Activated CD4-positive, alpha-beta T cell treated with anti-CD3 and anti-CD28 coated beads for 1 hour (primary cell): ENCODE data around the gene TMEM259.

Experiments
- DNase-seq: peaks from one replicate; pipeline ENCODE4 v3.0.0-alpha.2; 2020

The TMEM259 gene

DNA sequence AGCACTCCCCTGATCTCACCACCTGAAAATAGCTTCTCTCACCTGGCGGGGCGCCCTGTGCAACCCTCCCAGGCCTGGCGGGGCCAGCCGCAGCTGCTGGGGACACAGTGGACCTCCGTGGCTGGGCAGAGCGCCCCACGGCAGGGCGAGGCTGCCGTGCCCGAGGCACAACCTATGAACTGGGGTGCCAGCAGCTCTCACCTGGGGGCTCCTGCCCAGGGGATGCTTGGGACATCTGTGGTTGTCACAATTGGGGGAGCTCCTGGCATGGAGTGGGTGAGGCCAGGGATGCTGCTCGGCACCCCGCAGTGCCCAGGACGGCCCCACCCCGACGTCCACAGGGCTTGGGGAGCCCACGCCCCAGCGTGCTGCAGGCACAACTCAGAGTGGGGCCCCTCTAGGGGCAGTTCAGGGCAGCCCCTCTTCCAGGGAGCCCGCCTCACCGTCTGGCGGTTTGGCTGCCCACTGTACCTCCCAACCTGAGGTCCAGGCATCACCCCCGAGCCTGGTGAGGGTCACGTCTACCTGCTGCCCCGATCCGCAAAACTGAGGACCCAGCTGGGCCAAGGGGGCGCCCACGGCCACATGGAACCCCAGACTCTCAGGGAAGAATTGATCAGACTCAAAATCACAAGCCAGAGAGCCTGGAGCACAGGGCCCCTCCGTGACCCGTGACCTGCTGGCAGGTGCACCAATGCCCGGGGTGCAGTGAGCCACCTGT, 5.7 kb downstream of the TMEM259 start:
- DNase-seq, result no peak

DNA sequence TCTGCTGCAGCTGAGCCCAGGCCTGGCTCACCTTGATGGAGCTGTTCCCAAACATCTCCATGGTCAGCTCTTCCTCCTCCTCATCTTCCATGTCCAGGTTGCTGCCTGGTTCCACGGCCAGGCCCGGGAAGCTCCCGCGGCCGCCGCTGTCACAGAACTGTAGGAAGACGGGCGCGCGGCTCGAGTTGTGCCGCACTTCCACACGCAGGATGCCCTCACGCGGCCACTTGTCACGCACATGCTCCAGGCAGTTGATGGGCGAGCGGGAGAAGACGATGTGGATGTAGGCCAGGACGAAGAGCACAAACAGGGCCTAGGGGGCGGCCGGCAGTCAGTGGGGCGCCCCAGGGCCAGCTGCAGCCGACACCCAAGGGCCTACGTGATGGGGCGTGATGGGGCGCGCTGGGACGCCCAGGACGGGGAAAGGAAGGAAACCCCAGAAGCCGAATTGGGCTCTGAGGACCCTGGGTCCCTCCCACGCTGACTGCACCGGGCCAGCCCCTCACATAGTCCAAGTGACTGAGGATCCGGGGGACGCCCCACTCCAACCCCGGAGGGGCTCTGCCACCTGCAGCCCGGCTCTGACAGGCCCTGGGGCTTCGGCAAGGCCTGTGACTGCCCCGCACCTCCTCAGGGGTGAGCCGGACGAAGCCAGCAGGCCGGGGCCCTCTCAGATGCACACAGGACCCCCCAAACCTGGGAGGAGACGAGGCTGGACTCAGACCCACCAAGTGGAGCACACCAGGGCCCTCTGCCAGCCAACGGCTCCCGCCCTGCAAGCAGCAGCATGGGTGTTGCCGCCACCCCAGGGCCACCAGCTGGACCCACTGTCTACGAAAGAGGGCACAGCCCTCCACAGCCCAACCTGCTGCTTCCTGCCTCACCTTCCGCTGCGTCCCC, 6.5 kb downstream of the TMEM259 start:
- DNase-seq, result no peak

- DNase-seq, result no peak
Observed at GRCh38 chr19:1013218-1013617, 7.7 kb downstream of the TMEM259 start.

GRCh38 chr19:1012334-1012733, 8.6 kb downstream of the TMEM259 start:
- DNase-seq, result no peak

- no peak for DNase-seq
Observed at GRCh38 chr19:1011831-1012333, 9.0 kb downstream of the TMEM259 start.

DNA sequence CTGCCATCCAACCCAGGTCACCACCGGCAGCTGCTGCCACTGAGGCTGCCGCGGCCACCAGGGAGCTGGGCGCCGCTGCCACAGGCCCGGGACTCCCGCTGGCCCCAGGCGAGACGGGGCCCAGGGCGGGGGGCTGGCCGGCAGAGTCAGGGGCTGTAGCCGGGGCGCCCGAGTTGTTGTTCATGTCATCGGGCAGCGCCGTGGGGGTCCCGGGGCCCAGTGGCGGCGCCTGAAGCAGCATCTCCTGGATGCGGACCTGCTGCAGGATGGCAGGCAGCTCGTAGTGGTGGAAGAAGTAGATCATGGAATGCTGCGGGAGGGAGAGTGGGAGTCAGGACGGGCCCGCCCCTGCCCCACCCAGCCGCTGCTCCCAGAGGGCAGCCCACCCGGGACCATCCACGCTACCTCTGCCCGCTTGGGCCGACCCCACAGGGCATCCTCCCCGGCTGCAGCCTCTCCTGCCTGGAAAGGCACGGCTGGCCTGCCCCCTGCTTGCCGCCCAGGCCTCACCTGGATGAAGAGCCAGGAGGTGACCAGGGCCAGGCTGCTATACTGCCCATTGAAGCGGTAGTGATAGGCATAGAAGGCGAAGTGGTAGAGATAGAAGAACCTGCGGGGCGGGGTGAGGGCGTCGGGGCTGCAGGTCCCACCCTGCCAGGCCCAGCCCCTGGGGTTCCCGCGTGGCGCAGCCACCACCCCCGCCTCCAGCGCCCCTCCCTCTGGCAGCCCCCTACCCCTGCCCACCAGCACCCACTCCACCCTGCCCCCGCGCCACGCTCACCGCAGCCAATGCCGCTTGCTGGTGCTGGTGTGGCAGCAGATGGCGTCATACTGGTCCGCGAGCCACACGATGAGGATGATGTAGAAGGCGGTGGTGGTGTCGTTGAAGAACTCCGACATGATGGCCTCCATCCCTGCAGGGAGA, 10.1 kb downstream of the TMEM259 start:
- no peak for DNase-seq

GRCh38 chr19:1009981-1010538, 10.9 kb downstream of the TMEM259 start:
- no peak for DNase-seq

GRCh38 chr19:1009041-1009980, 11.6 kb downstream of the TMEM259 start:
- no peak for DNase-seq

- DNase-seq, result no peak
Observed at GRCh38 chr19:1008268-1009040, 12.5 kb downstream of the TMEM259 start.

- no peak for DNase-seq
Observed at GRCh38 chr19:1007399-1008251, 13.3 kb downstream of the TMEM259 start.

GRCh38 chr19:1006711-1007398, 14.1 kb downstream of the TMEM259 start:
- DNase-seq, result no peak

DNA sequence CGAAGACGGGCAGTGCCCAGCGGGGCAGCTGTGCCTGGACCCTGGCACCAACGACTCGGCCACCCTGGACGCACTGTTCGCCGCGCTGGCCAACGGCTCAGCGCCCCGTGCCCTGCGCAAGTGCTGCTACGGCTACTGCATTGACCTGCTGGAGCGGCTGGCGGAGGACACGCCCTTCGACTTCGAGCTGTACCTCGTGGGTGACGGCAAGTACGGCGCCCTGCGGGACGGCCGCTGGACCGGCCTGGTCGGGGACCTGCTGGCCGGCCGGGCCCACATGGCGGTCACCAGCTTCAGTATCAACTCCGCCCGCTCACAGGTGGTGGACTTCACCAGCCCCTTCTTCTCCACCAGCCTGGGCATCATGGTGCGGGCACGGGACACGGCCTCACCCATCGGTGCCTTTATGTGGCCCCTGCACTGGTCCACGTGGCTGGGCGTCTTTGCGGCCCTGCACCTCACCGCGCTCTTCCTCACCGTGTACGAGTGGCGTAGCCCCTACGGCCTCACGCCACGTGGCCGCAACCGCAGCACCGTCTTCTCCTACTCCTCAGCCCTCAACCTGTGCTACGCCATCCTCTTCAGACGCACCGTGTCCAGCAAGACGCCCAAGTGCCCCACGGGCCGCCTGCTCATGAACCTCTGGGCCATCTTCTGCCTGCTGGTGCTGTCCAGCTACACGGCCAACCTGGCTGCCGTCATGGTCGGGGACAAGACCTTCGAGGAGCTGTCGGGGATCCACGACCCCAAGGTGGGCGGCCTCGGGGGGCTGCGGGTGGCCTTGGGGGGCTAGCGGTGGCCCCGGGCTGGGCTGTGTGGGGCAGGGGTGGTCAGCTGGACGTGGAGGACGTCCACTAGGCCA, 15.9 kb downstream of the TMEM259 start:
- no peak for DNase-seq

DNA sequence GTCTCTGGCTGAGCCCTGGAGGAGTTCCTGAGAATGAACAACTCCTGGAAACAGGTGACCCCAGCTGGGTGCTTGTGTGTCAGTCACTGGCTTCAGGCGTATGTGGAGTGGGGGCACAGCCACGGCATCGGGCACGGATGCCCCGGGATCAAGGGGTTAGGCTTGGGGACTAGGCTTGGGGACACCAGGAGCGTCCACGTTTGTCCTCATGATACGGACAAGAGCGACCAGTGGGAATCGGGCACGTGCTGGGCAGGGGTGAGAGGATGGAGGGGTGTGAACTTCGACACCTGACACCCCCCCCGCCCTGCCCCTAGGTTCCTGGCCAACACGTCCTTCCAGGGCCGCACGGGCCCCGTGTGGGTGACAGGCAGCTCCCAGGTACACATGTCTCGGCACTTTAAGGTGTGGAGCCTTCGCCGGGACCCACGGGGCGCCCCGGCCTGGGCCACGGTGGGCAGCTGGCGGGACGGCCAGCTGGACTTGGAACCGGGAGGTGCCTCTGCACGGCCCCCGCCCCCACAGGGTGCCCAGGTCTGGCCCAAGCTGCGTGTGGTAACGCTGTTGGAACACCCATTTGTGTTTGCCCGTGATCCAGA, 16.6 kb downstream of the TMEM259 start:
- DNase-seq, result no peak

- DNase-seq, result no peak
Observed at GRCh38 chr19:1003283-1003682, 17.6 kb downstream of the TMEM259 start.

GRCh38 chr19:1002600-1002999, 18.3 kb downstream of the TMEM259 start:
- DNase-seq, result no peak

- peak; percentile 60 for DNase-seq
Observed at GRCh38 chr19:1001538-1002166, 19.3 kb downstream of the TMEM259 start.
